GM21717 (cell line): ENCODE results near the gene PRELP.

Source experiments
- ATAC-seq: cut with Tn5 transposase; IDR thresholded peaks from one replicate; pipeline ENCODE4 v1.9.1; 2021; ENCODE audit warnings: mild to moderate bottlenecking, moderate library complexity; ENCODE audit not compliant: unreplicated experiment

PRELP gene

GRCh38 chr1:203477748-203478147 is 2.1 kb downstream of the PRELP start:
- ATAC-seq, result no peak

DNA sequence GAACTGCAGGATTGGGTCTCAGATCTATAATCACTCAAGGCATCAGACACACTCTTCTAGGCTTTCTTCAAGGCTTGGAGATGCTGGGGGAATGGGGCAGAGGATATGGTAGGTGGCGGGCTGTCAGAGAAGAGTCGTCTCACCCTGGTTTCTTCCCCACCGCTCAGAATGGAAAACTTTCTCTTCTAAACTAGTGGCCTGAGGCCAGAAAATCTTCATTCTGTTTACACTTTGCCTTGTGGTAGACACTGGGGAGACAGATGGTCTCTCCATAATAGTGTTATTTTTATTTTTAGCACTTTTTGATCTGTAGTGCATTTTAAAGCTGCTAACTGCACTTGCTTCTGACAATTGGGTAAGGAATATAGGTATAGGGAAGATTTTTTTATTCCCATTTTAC is 2.6 kb downstream of the PRELP start:
- ATAC-seq, result no peak

- no peak for ATAC-seq
These were observed 3.4 kb downstream of the PRELP start for GRCh38 chr1:203478986-203479385.

DNA sequence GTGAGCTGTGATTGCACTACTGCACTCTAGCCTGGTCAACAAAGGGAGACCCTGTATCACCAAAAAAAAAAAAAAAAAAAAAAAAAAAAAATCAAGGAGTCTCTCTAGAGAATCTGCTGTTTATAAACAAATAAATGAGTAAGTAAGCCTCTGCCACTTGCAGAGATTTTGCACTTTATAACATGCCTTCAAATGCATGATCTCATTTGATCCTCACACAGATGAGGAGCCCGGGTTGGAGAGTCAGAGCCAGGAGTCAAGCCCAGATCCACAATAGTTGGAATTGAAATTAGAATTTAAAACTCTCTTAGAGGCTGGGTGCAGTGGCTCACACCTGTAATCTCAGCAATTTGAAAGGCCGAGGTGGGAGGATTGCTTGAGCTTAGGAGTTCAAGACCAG is 4.0 kb downstream of the PRELP start:
- ATAC-seq, result no peak

DNA sequence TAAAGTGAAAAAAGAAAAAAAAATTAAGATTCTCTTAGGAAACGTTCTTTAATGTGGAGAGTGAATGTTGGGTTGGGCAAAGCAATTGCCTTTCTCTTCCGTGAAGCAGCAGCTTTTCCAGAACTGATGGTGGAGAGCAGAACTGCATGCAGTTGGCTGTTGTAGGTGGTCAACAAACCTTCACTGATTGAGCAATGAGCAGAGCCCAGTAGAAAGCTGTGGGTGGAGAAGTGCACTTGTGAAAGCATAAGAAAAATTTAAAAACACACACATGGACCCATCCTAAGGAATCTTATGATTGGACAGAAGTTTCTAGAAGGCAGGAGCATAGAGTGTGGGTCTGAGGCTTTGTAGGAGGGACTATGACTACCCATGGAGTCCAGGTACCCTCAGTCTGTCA is 4.5 kb downstream of the PRELP start:
- ATAC-seq, result no peak

- ATAC-seq, result no peak
These were observed 5.0 kb downstream of the PRELP start for GRCh38 chr1:203480525-203481084.

DNA sequence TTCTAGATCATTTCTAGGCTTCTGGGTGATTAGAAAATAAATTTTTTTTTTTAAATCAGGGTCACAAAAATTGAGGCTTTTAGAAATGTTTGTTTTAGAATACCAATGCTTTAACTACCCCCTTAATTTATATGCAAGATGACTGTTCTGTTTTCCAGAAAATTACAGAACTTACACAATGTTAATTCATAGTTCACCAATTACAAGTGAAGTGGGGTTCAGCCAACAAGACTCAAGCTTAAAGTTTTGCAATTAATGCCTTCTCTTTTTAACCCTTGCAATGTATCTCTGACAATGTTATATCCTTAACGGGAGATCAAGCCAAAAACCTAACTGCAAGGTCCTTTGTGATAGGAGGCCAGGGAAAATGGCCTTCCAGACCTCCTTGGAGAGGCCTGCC is 5.6 kb downstream of the PRELP start:
- ATAC-seq, result no peak

- no peak for ATAC-seq
These were observed 11.2 kb downstream of the PRELP start for GRCh38 chr1:203486618-203487370.

DNA sequence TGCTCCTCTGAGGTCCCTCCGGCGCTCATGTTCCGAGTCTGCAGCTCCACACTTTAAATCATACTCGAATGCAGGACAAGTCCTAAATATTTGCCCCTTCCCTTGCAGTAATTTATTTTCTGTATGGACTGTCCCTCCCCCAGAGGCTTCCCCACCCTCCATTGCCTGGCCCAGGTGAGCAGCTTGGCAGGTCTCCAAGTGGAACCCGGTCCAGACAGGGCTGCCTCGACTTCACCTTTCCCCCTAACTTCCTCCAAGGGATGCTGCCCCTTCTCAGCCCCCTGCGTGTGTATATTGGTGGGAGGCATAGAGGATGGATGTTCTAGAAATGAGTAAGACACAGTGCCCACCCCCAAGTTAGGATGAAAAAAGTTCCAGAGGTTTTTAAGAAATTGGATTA is 12.9 kb downstream of the PRELP start:
- no peak for ATAC-seq

DNA sequence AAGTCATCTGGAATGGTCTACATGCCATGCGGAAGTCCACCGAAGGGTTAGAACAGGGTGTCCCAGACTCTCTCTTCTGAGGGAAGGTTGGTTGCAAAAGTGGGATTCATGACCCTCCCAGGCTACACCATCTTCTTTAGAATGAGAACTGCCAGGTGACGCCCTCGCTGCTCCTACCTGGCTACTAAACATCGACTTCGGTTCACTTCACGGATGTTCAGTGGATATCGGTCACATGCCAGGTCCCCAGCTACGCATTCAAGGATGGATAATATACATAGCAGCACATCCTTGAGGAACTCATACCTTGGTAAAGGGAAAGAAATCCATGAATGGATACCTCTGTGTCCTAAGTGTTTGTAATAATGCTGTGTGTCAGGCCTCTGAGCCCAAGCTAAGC is 15.0 kb downstream of the PRELP start:
- no peak for ATAC-seq

DNA sequence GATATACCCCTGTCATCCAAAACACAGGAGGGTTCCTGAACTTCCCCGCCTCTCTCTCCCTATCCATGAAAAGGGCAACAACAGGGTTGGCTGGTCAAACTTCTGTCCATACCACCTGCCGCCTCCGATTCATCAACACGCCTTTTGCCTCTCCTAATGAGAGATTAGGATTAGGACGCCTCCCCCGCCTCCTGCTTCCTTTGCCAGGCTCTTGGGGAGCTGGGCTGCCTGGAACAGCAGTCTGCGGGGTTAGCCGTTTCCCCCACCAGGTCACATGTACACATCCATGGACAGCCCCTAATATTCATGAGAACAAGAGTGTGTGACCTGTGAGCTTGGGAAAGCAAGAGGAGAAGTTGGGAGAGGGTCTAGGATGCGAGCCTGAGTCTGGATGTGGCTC is 16.1 kb downstream of the PRELP start:
- no peak for ATAC-seq

GRCh38 chr1:203492082-203492747 is 16.6 kb downstream of the PRELP start:
- no peak for ATAC-seq

- no peak for ATAC-seq
These were observed 17.1 kb downstream of the PRELP start for GRCh38 chr1:203492748-203493130.

DNA sequence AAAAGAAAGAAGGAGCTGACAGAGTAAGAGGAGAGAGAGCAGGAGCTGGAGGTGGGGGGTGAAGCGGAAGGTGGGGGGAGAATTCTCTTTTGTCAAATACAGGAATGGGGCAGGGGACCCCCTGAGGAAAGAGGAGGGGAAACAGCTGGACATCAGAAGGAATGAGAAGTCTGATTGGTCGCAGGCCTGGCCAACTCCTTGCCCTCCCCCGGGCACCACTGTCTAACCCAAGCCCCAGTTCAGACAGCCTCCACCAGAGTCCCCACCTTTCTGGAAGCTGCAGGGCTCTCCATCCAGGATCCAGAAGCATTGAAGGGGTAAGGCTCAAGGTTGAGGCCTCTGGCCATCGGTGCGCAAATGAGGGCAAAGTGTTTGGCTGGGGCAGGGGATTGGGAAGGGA is 18.3 kb downstream of the PRELP start, which contains the start of gene OPTC:
TSS of gene OPTC (plus strand) at position 253 of the 400 bp plus-strand sequence. CDS start 1,853 bp downstream, outside the sequence.
- ATAC-seq, result no peak

DNA sequence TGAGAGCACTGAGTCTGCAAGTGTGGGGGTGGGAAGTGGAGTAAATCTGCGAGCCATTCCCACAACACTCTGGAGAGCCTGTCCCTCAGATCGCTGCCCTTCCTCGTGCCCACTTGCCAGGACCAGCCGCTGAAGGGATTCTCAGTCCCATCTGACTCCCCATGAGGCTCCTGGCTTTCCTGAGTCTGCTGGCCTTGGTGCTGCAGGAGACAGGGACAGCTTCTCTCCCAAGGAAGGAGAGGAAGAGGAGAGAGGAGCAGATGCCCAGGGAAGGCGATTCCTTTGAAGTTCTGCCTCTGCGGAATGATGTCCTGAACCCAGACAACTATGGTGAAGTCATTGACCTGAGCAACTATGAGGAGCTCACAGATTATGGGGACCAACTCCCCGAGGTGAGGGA is 20.2 kb downstream of the PRELP start:
- ATAC-seq, result no peak

- no peak for ATAC-seq
These were observed 21.7 kb downstream of the PRELP start for GRCh38 chr1:203497269-203497777.

DNA sequence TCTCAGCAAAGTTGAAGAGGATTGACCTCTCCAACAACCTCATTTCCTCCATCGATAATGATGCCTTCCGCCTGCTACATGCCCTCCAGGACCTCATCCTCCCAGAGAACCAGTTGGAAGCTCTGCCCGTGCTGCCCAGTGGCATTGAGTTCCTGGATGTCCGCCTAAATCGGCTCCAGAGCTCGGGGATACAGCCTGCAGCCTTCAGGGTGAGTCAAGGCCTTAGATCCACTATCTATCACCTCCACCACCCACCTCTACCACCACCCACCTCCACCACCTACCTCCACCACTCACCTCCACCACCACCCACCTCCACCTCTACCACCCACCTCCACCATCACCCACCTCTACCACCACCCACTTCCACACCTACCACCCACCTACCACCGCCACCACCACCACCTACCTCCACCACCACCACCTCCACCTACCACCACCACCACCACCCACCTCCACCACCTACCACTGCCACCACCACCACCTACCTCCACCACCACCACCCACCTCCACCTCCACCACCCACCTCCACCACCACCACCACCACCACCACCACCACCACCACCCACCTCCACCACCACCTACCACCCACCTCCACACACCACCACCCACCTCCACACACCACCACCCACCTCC is 24.2 kb downstream of the PRELP start:
- ATAC-seq, result no peak

GRCh38 chr1:203500279-203500678 is 24.7 kb downstream of the PRELP start:
- no peak for ATAC-seq

- ATAC-seq, result no peak
These were observed 28.2 kb downstream of the PRELP start for GRCh38 chr1:203503836-203504235.

- ATAC-seq, result no peak
These were observed 29.0 kb downstream of the PRELP start for GRCh38 chr1:203504400-203505250.
